T-cell (primary cell): ENCODE data around the gene DLX1. TPM values are rescaled to one million over a fixed set of nuclear protein-coding genes. Genes with fewer than 3 reads are reported as not detected.
"Not testable (repeated sequence)": the region's sequence is repeated elsewhere in the genome, so short reads cannot be mapped to it uniquely, and the experiment has no call there.

Source experiments
- ATAC-seq, 4 experiments: fragments of 200-7000 bp in 3 of 4; fragments of 150-1000 bp in 1 of 4; cut with Tn5 transposase; replicated peaks in 1 of 4; 1 replicate in 3 of 4; 2 replicates in 1 of 4; pipeline ENCODE4 v1.10.0; 2021; ENCODE audit warnings: moderate library complexity in 3 of 4, mild to moderate bottlenecking in 2 of 4, moderate number of reproducible peaks in 1 of 4
- CTCF ChIA-PET, 2 donors: fragments of 300-600 bp; sonication (Branson Sonifier 250); formaldehyde crosslinking; loops; one replicate each; lab custom pipeline; 2022; ENCODE audit warnings: antibody characterized with exemption in 2 of 2; lab: Charles Lee
- POLR2A ChIA-PET, 2 donors: fragments of 300-600 bp; sonication (Branson Sonifier 250); formaldehyde crosslinking; loops; one replicate each; lab custom pipeline; 2022; ENCODE audit warnings: antibody characterized with exemption in 2 of 2; lab: Charles Lee
- DNase-seq, 35 experiments: peaks; one replicate each; pipeline versions ENCODE4 v3.0.0 to v3.0.0-alpha.2; 2013 to 2023
- H3K27ac ChIP-seq: one replicate; pipeline ENCODE4 v1.5.1; 2013; ENCODE audit warnings: low read length
- H3K27me3 ChIP-seq, 2 experiments: replicated peaks in 1 of 2; 1 replicate in 1 of 2; 2 replicates in 1 of 2; pipeline versions ENCODE4 v1.6.1 to v1.7.0; 2013; ENCODE audit warnings: low read length in 1 of 2, mixed read lengths in 1 of 2; ENCODE audit not compliant: control insufficient read depth in 2 of 2, insufficient read depth in 2 of 2; ENCODE audit errors: extremely low read depth in 1 of 2
- H3K36me3 ChIP-seq, 2 donors: 1 replicate in 1 of 2; 2 replicates in 1 of 2; pipeline versions ENCODE4 v1.6.1 to v1.7.0; 2013; ENCODE audit warnings: low read length in 1 of 2; ENCODE audit not compliant: control insufficient read depth in 2 of 2, insufficient read depth in 1 of 2; ENCODE audit errors: extremely low read depth in 1 of 2
- H3K4me1 ChIP-seq, 2 experiments: 1 replicate in 1 of 2; 2 replicates in 1 of 2; pipeline versions ENCODE4 v1.6.1 to v1.7.0; 2013; ENCODE audit warnings: low read length in 2 of 2, mixed read lengths in 1 of 2; ENCODE audit not compliant: insufficient read depth in 2 of 2, control insufficient read depth in 1 of 2; ENCODE audit errors: extremely low read depth in 1 of 2
- H3K4me3 ChIP-seq, 2 donors: 1 replicate in 1 of 2; 2 replicates in 1 of 2; pipeline versions ENCODE4 v1.5.1 to v1.7.0; 2013; ENCODE audit warnings: mild to moderate bottlenecking in 2 of 2, low read length in 1 of 2, moderate library complexity in 1 of 2; ENCODE audit not compliant: control insufficient read depth in 1 of 2; ENCODE audit errors: extremely low read depth in 1 of 2
- H3K9me3 ChIP-seq: 2 replicates; pipeline ENCODE4 v1.7.0; 2013
- H3K27ac Mint-ChIP-seq, 2 donors: one replicate each; pipeline ENCODE4 v1.8.0; 2020 to 2021; ENCODE audit warnings: mild to moderate bottlenecking in 2 of 2, mixed read lengths in 2 of 2
- H3K27me3 Mint-ChIP-seq, 2 donors: one replicate each; pipeline ENCODE4 v1.8.0; 2021 to 2022; ENCODE audit warnings: mixed read lengths in 2 of 2
- H3K36me3 Mint-ChIP-seq: one replicate; pipeline ENCODE4 v1.8.0; 2021; ENCODE audit warnings: mixed read lengths
- H3K4me1 Mint-ChIP-seq, 3 donors: one replicate each; pipeline ENCODE4 v1.8.0; 2020 to 2022; ENCODE audit warnings: mixed read lengths in 3 of 3, mild to moderate bottlenecking in 1 of 3
- H3K4me3 Mint-ChIP-seq, 3 donors: one replicate each; pipeline ENCODE4 v1.8.0; 2020 to 2022; ENCODE audit warnings: mild to moderate bottlenecking in 3 of 3, mixed read lengths in 3 of 3, moderate library complexity in 3 of 3
- H3K9me3 Mint-ChIP-seq, 3 donors: one replicate each; pipeline ENCODE4 v1.8.0; 2020 to 2022; ENCODE audit warnings: mixed read lengths in 3 of 3
- whole genome bisulfite sequencing: methylation state at CpG from one replicate; pipeline ENCODE4 v1.1.5; 2013; ENCODE audit warnings: missing lambda C conversion rate; ENCODE audit not compliant: insufficient coverage; 5-methylcytosine and 5-hydroxymethylcytosine counted together
- total RNA-seq, 35 experiments: library from RNA in 6 of 35; stranded (reverse) in 6 of 35; fragments of 120-200 nt in 1 of 35; gene quantifications; one replicate each; pipeline versions ENCODE4 v1.2.1 to v1.2.4 and lab custom pipeline; 2013 to 2026

DLX1 gene
- total RNA-seq, 5 donors from 2014 or later (not counting 1 experiment from before 2014, with no cell fraction given) = not detected

- no CpG with 5 or more reads among the region's 9 CpGs for WGBS
- Histone ChIP-seq H3K27me3 (peaks cover 0 to 1% of the 10 kb centered on the region in 2 experiments), H3K4me1 (no peaks in the 10 kb centered on the region), H3K27ac (no peak overlapping the region), H3K4me3 (no peak overlapping the region), H3K9me3 (no peaks in the 10 kb centered on the region), H3K36me3 (no peaks in the 10 kb centered on the region)
- Mint-ChIP-seq H3K4me3 (no peak overlapping the region), H3K27me3 (no peaks in the 10 kb centered on the region), H3K9me3 (no peaks in the 10 kb centered on the region), H3K36me3 (peaks cover 41% of the 10 kb centered on the region), H3K4me1 (no peaks in the 10 kb centered on the region), H3K27ac (no peak overlapping the region)
- ChIA-PET CTCF (no interaction called here), POLR2A (no interaction called here)
- ATAC-seq (no peak), DNase-seq (no peak)
These were observed 21.9 kb upstream of the DLX1 start for GRCh38 chr2:172063446-172063845.

GRCh38 chr2:172065111-172065510 is 20.2 kb upstream of the DLX1 start:
- WGBS = no CpG with 5 or more reads among the region's 4 CpGs
- ATAC-seq (no peak), DNase-seq (no peak)
- CTCF ChIA-PET = no interaction called here
- POLR2A ChIA-PET = no interaction called here
- no peak overlapping the region for H3K4me3 ChIP-seq
- no peaks in the 10 kb centered on the region for H3K4me1 ChIP-seq
- H3K4me3 Mint-ChIP-seq = no peak overlapping the region
- peaks cover 0 to 2% of the 10 kb centered on the region in 2 experiments for H3K27me3 ChIP-seq
- no peak overlapping the region for H3K27ac ChIP-seq
- H3K4me1 Mint-ChIP-seq = no peaks in the 10 kb centered on the region
- peaks cover 45% of the 10 kb centered on the region for H3K36me3 Mint-ChIP-seq
- no peaks in the 10 kb centered on the region for H3K36me3 ChIP-seq
- H3K9me3 ChIP-seq = no peaks in the 10 kb centered on the region
- no peak overlapping the region for H3K27ac Mint-ChIP-seq
- peaks cover 2 to 4% of the 10 kb centered on the region in 2 donors for H3K27me3 Mint-ChIP-seq
- H3K9me3 Mint-ChIP-seq = no peaks in the 10 kb centered on the region

- H3K4me3 Mint-ChIP-seq = no peak overlapping the region
- Histone ChIP-seq H3K36me3 (no peaks in the 10 kb centered on the region), H3K9me3 (no peaks in the 10 kb centered on the region), H3K27ac (no peak overlapping the region), H3K27me3 (peaks cover 0 to 2% of the 10 kb centered on the region in 2 experiments), H3K4me1 (no peaks in the 10 kb centered on the region), H3K4me3 (no peak overlapping the region)
- H3K9me3 Mint-ChIP-seq = no peaks in the 10 kb centered on the region
- 63% methylated on average over 1 of the region's 4 CpGs for WGBS
- peaks cover 2 to 4% of the 10 kb centered on the region in 2 donors for H3K27me3 Mint-ChIP-seq
- ATAC-seq = no peak
- POLR2A ChIA-PET = no interaction called here
- CTCF ChIA-PET = no interaction called here
- no peaks in the 10 kb centered on the region for H3K4me1 Mint-ChIP-seq
- H3K27ac Mint-ChIP-seq = no peak overlapping the region
- DNase-seq = no peak
- H3K36me3 Mint-ChIP-seq = peaks cover 41% of the 10 kb centered on the region
These were observed 18.9 kb upstream of the DLX1 start for GRCh38 chr2:172066394-172066886.

GRCh38 chr2:172067905-172068304 is 17.4 kb upstream of the DLX1 start:
- H3K4me1 Mint-ChIP-seq, H3K9me3 Mint-ChIP-seq, CTCF ChIA-PET, H3K27ac Mint-ChIP-seq, H3K27me3 Mint-ChIP-seq, H3K4me3 Mint-ChIP-seq, H3K4me3 ChIP-seq, POLR2A ChIA-PET, H3K27ac ChIP-seq, H3K4me1 ChIP-seq, H3K36me3 ChIP-seq, H3K9me3 ChIP-seq, DNase-seq, H3K27me3 ChIP-seq, ATAC-seq: not testable (repeated sequence)
- peaks cover 42% of the 10 kb centered on the region for H3K36me3 Mint-ChIP-seq
- WGBS = no CpG with 5 or more reads among the region's 4 CpGs

DNA sequence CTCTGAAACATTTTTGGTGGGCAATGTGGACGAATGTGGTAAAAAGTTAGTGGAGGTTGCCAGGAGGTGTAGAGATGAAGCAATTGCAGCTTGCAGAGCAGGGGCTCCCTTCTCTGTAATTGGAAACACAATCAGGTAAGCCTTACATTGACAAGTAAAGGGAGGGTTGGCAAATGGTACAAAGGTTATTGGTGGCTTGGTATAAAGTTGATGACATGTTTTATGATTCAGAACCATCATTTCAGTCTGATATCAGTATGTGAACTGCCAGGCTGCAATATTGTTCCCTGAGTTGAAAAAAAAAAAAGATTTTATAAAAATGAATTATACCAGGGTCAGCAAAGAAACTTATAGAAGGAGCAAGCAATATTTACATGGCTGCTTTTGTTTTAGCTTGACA is 14.4 kb upstream of the DLX1 start:
- peaks cover 0 to 5% of the 10 kb centered on the region in 2 experiments for H3K27me3 ChIP-seq
- H3K9me3 ChIP-seq = no peaks in the 10 kb centered on the region
- no peak overlapping the region for H3K27ac ChIP-seq
- H3K36me3 Mint-ChIP-seq = peaks cover 31% of the 10 kb centered on the region
- H3K36me3 ChIP-seq = no peaks in the 10 kb centered on the region
- H3K4me1 Mint-ChIP-seq = no peaks in the 10 kb centered on the region
- no CpG with 5 or more reads among the region's 1 CpG for whole genome bisulfite sequencing
- H3K9me3 Mint-ChIP-seq = no peaks in the 10 kb centered on the region
- peaks cover 15 to 24% of the 10 kb centered on the region in 2 donors for H3K27me3 Mint-ChIP-seq
- ChIA-PET POLR2A (no interaction called here), CTCF (no interaction called here)
- H3K27ac Mint-ChIP-seq = no peak overlapping the region
- DNase-seq = no peak
- ATAC-seq = no peak
- no peaks in the 10 kb centered on the region for H3K4me1 ChIP-seq
- no peak overlapping the region for H3K4me3 ChIP-seq
- no peak overlapping the region for H3K4me3 Mint-ChIP-seq

DNA sequence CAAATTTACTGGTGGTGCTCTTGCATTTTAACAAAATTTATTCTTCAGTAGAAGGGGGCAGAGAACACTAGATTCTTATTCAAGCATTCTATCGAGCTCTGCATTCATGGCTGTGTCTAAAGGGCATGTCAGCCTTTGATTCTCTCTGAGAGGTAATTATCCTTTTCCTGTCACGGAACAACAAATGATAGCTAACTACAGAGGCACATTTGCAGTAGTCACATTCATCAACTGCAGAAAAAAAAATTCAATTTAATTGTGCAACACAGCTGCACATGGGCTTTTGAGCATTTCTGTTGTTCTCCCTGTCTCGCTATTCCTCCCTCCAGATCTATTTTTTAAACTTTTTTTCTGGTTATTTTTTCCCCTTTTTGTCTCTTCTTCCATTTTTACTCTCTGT is 13.0 kb upstream of the DLX1 start:
- no peak for ATAC-seq
- Histone ChIP-seq H3K4me3 (no peak overlapping the region), H3K27me3 (peaks cover 0 to 5% of the 10 kb centered on the region in 2 experiments), H3K4me1 (no peaks in the 10 kb centered on the region), H3K36me3 (no peaks in the 10 kb centered on the region), H3K27ac (no peak overlapping the region), H3K9me3 (no peaks in the 10 kb centered on the region)
- Mint-ChIP-seq H3K9me3 (no peaks in the 10 kb centered on the region), H3K4me3 (no peak overlapping the region), H3K27me3 (peaks cover 15 to 31% of the 10 kb centered on the region in 2 donors), H3K27ac (no peak overlapping the region), H3K36me3 (peaks cover 22% of the 10 kb centered on the region), H3K4me1 (no peaks in the 10 kb centered on the region)
- no CpG with 5 or more reads among the region's 3 CpGs for WGBS
- POLR2A ChIA-PET = no interaction called here
- no peak for DNase-seq
- CTCF ChIA-PET = interaction anchor here in 1 of 2 donors (0.6 kb wide), 1 partner anchor 504 kb away, joined by 8 read pairs; no protein-coding TSS in a partner anchor

GRCh38 chr2:172072706-172073105 is 12.6 kb upstream of the DLX1 start:
- POLR2A ChIA-PET = no interaction called here
- H3K4me1 ChIP-seq = no peaks in the 10 kb centered on the region
- Mint-ChIP-seq H3K27me3 (peaks cover 15 to 31% of the 10 kb centered on the region in 2 donors), H3K4me1 (no peaks in the 10 kb centered on the region), H3K9me3 (no peaks in the 10 kb centered on the region), H3K27ac (no peak overlapping the region), H3K36me3 (peaks cover 22% of the 10 kb centered on the region), H3K4me3 (no peak overlapping the region)
- ATAC-seq = no peak
- CTCF ChIA-PET = interaction anchor here in 1 of 2 donors (0.6 to 1.1 kb wide), 2 partner anchors 40 to 505 kb away, joined by 4 to 8 read pairs; no protein-coding TSS in a partner anchor
- no peak overlapping the region for H3K4me3 ChIP-seq
- H3K27ac ChIP-seq = no peak overlapping the region
- no peaks in the 10 kb centered on the region for H3K36me3 ChIP-seq
- WGBS = 100% methylated on average over 1 of the region's 2 CpGs
- no peaks in the 10 kb centered on the region for H3K9me3 ChIP-seq
- no peak for DNase-seq
- peaks cover 0 to 5% of the 10 kb centered on the region in 2 experiments for H3K27me3 ChIP-seq
